Motor neuron (in vitro differentiated cells): ENCODE data around the gene IGSF8. TPM values are rescaled to one million over a fixed set of nuclear protein-coding genes. Genes with fewer than 3 reads are reported as not detected.

ENCODE experiments used
- ATAC-seq, 8 experiments: fragments of 200-7000 bp; cut with Tn5 transposase; replicated peaks in 6 of 8; 2 replicates each; pipeline ENCODE4 v1.8.0; 2021; ENCODE audit warnings: mild to moderate bottlenecking in 8 of 8, moderate library complexity in 8 of 8
- H3K27ac ChIP-seq, 2 donors: fragments of 250-450 bp; sonication (Bioruptor Pico); 2 replicates each; pipeline ENCODE4 v1.9.0; 2021; ENCODE audit warnings: antibody characterized with exemption in 2 of 2, mild to moderate bottlenecking in 2 of 2, moderate library complexity in 1 of 2
- H3K4me1 ChIP-seq, 2 donors: fragments of 250-450 bp; sonication (Bioruptor Pico); replicated peaks in 1 of 2; 2 replicates each; pipeline ENCODE4 v1.6.1; 2021; ENCODE audit warnings: antibody characterized with exemption in 2 of 2, mild to moderate bottlenecking in 2 of 2, moderate library complexity in 1 of 2
- H3K4me3 ChIP-seq, 5 donors: fragments of 250-450 bp; sonication (Bioruptor Pico); 2 replicates each; pipeline ENCODE4 v1.9.0; 2021; ENCODE audit warnings: antibody characterized with exemption in 5 of 5, mild to moderate bottlenecking in 5 of 5, moderate library complexity in 4 of 5
- WGBS, 10 experiments: fragments of 450-650 bp; shearing (Covaris generic); methylation state at CpG; one replicate each; pipeline ENCODE4 v1.0.0; 2022; 5-methylcytosine and 5-hydroxymethylcytosine counted together
- in situ Hi-C, 9 experiments: fragments of 400-800 bp; cut with MboI; loops; one replicate each; pipeline ENCODE4 v1.15.0; 2021; ENCODE audit warnings: low sequenced_read_pairs in 9 of 9, low pct_unique_long_range_greater_than_20kb in 2 of 9; ENCODE audit not compliant: unreplicated experiment in 9 of 9
- total RNA-seq, 8 experiments: library from RNA; unstranded; fragments of 300-600 nt; gene quantifications; 2 replicates each; pipeline versions ENCODE4 v1.2.3 to v1.2.4, GENCODE V29; 2022

Gene IGSF8
- total RNA-seq, 8 experiments from 2014 or later, result 18.6 to 47.4 (median 39.4) TPM

DNA sequence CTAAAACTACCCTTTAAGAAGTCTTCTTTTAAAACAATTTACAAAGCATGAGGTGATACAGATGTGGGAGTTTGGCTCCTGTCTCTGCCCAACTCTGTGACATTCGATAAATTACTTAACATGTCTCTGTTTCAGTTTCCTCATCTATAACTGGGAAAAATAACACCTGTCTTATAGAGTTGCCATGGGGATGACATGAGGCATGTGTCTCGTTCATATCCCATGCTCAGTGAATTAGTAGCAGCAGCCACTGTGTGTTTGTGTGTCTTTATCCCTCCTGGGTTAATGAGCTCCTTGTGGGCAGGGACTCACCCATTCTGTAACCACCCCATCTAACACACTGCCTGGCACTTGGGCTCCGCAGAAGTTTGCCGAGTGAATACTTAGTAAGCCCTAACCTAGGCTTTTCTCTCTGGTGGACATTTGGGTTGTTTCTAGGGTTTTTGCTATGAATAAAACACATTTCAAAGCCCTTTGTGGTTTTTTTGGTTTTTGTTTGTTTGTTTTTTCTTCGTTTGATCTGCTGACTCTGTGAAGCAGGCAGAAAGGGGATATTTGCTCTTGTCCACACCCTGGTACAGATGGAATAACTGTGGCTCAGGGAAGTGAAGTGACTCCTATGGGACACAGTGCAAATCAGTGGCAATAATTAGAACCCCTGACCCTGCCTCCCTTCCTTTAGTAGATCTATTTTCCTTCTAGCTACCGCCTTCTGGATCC lies 17.9 kb downstream of the IGSF8 start:
- peak overlapping the region in 1 of 5 donors; percentile 33 for H3K4me3 ChIP-seq
- WGBS, 10 experiments, result 0 to 76% (median 48%) methylated on average over 2 to 6 of the region's 6 CpGs
- H3K27ac ChIP-seq, result no peak overlapping the region

DNA sequence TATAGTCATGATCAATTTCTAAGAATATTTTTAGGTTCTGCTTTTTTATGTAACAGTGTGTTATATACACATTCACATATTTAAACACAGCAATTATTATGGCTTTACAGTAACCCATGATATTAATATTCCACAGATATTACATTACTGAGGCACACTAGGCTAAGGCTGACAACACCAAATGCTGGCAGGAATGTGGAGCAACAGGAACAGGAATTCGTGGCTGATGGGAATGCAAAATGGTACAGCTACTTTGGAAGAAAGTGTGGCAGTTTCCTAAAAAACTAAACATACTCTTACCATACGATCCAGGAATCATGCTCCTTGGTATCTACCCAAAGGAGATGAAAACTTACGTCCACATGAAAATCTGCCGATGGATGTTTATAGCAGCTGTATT lies 19.0 kb downstream of the IGSF8 start:
- no peak for ATAC-seq
- H3K4me1 ChIP-seq, result peaks cover 14 to 15% of the 10 kb centered on the region in 2 donors
- H3K27ac ChIP-seq, result no peak overlapping the region
- in situ Hi-C loops, result loop anchor here in 4 of 9 experiments (10.0 to 25.0 kb wide), 4 partner anchors 133 to 283 kb away; partner anchors contain the start of genes IGSF9 (in 2 of the 4), TAGLN2 (in 2 of the 4), NHLH1 (in 1 of the 4) and PEA15 (in 1 of the 4)
- 28 to 75% (median 54%) methylated on average over 3 to 4 of the region's 4 CpGs; no CpG with 5 or more reads in 2 of the 10 experiments for WGBS, 10 experiments
- no peak overlapping the region for H3K4me3 ChIP-seq

More for the DNA sequence above, 17.9 kb downstream of the IGSF8 start:
- no peak for ATAC-seq
- in situ Hi-C loops, result loop anchor here in 3 of 9 experiments (25.0 kb wide), 3 partner anchors 132 to 282 kb away; partner anchors contain the start of genes IGSF9 (in 2 of the 3), TAGLN2 (in 2 of the 3), NHLH1 (in 1 of the 3) and PEA15 (in 1 of the 3)
- H3K4me1 ChIP-seq, result peaks cover 14 to 15% of the 10 kb centered on the region in 2 donors

DNA sequence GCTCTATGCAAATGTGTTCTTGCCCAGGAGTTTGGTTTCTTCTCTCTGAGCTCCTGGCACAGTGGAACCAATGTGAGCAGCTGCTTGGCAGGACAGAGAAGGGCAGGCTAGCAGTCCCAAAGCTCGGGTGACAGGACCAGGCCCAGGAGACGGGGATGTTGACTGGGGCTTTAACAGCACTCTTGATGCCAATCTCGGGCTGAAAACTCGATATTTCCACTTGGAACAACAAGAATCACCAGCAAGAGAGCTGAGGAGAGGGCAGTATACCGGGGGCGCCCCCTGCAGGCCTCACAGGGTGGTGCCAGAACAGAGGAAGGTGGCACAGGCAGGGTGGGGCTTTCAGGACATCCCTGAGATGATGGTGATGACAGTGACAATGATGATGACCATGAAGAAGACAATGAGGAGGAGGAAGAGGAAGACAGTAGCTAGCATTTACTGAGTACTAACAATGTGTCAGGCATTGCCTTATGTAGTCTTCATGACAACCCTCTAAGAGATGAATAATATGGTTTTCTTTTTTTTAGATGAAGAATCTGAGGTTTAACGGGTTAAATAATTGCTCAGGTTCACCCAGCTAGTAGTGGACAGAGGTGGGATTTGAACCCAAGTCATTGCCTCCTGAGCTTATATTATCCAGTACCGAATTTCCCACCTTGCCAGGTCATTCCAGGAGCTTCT lies 19.8 kb downstream of the IGSF8 start:
- Histone ChIP-seq H3K4me1 (peaks cover 14 to 15% of the 10 kb centered on the region in 2 donors), H3K27ac (no peak overlapping the region), H3K4me3 (no peak overlapping the region)
- ATAC-seq, result peak in 3 of 8 experiments; percentile 77 to 93 (median 92)
- in situ Hi-C loops, result loop anchor here in 4 of 9 experiments (10.0 to 25.0 kb wide), 4 partner anchors 134 to 284 kb away; partner anchors contain the start of genes IGSF9 (in 2 of the 4), TAGLN2 (in 2 of the 4), NHLH1 (in 1 of the 4) and PEA15 (in 1 of the 4)
- 0 to 40% (median 15%) methylated on average over 1 to 7 of the region's 8 CpGs; no CpG with 5 or more reads in 1 of the 10 experiments for WGBS, 10 experiments

DNA sequence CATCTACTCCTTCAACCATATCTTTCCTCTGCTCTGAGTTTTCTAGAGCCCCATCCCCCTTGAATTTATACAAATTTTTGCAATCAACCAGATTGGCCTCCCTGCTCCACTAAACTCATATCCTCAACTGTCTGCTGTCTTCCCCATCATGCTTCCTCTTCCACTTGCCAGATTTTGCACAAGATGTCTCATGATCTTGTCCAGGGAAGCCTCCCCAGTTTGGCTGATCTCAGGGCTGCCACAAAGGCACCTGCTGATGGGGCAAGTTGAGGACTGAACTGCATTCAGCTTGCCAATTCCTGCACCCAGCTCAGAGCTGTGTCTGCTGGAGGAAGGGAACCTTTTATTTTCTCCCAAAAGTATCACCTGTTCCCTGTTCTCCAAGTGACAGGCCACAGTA lies 20.9 kb downstream of the IGSF8 start:
- no peak for ATAC-seq
- in situ Hi-C loops, result loop anchor here in 4 of 9 experiments (10.0 to 25.0 kb wide), 4 partner anchors 135 to 285 kb away; partner anchors contain the start of genes IGSF9 (in 2 of the 4), TAGLN2 (in 2 of the 4), NHLH1 (in 1 of the 4) and PEA15 (in 1 of the 4)
- H3K27ac ChIP-seq, result no peak overlapping the region
- H3K4me1 ChIP-seq, result peaks cover 14 to 15% of the 10 kb centered on the region in 2 donors
- no peak overlapping the region for H3K4me3 ChIP-seq

DNA sequence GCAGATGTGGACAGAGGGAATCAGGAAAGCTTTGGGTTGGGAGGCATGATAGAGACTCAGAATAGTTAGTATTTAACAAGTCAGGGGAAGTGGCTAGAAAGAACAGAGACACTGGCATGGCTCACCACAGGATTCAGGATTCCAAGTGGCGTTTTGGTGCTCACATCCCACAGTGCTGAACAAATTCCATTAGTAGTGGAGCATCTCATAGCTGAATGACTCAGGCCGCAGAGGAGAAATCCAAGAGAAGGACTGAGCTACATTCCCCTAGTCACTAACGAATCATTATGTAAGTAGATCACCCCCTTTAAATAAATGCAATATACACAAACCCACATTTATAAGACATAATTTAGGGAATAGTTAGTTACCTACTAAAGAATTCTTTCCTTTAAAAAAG lies 22.1 kb downstream of the IGSF8 start:
- Histone ChIP-seq H3K4me1 (peaks cover 7 to 8% of the 10 kb centered on the region in 2 donors), H3K4me3 (no peak overlapping the region), H3K27ac (no peak overlapping the region)
- in situ Hi-C loops, result loop anchor here in 4 of 9 experiments (10.0 to 25.0 kb wide), 4 partner anchors 136 to 286 kb away; partner anchors contain the start of genes IGSF9 (in 2 of the 4), TAGLN2 (in 2 of the 4), NHLH1 (in 1 of the 4) and PEA15 (in 1 of the 4)
- 50 to 100% (median 76%) methylated on average over 1 to 3 of the region's 3 CpGs; no CpG with 5 or more reads in 3 of the 10 experiments for WGBS, 10 experiments
- ATAC-seq, result no peak

DNA sequence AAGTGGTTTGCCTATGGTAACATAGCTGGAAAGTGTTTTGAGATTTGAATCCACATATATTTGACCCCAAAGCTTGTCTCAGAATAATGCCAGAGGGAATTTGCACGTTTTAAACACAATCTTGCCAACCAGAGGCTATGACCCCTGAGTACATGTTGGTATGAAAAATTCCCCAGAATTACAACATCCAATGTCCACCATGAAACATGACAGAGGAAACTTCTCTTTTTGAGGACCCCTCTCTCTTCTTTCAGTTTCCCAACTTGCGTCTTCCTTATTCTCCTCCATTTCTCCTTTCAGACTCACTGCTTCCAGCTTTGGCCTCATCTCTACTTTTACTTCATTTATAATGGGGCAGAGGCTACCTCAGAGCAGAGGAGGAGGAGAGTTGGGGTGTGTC lies 22.6 kb downstream of the IGSF8 start:
- in situ Hi-C loops, result loop anchor here in 4 of 9 experiments (10.0 to 25.0 kb wide), 4 partner anchors 136 to 286 kb away; partner anchors contain the start of genes IGSF9 (in 2 of the 4), TAGLN2 (in 2 of the 4), NHLH1 (in 1 of the 4) and PEA15 (in 1 of the 4)
- no peak for ATAC-seq
- peaks cover 4 to 5% of the 10 kb centered on the region in 2 donors for H3K4me1 ChIP-seq
- no peak overlapping the region for H3K27ac ChIP-seq
- whole genome bisulfite sequencing, 10 experiments, result 0 to 61% (median 40%) methylated on average over 1 to 2 of the region's 2 CpGs; no CpG with 5 or more reads in 1 of the 10 experiments
- no peak overlapping the region for H3K4me3 ChIP-seq

DNA sequence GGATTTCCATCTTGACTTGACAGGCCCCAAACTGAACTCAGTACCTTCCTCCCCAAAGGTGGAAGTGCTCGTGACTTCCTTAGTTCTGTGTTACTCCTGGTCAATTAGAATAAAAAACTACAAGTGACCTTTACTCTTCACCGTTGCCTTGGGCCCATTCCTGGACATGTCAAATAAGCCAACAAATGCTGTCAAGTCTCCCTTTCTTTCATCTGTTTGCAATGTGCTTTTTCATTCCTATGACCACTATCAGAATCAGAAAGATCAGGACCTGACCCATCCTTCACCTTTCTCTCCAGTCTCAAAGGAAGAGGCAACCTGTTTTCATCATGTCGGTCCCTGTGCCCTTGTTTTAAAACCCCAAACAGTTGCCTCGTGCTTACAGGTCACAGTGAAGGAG lies 23.6 kb downstream of the IGSF8 start:
- ATAC-seq, result no peak
- in situ Hi-C loops, result loop anchor here in 4 of 9 experiments (10.0 to 25.0 kb wide), 4 partner anchors 137 to 287 kb away; partner anchors contain the start of genes IGSF9 (in 2 of the 4), TAGLN2 (in 2 of the 4), NHLH1 (in 1 of the 4) and PEA15 (in 1 of the 4)

DNA sequence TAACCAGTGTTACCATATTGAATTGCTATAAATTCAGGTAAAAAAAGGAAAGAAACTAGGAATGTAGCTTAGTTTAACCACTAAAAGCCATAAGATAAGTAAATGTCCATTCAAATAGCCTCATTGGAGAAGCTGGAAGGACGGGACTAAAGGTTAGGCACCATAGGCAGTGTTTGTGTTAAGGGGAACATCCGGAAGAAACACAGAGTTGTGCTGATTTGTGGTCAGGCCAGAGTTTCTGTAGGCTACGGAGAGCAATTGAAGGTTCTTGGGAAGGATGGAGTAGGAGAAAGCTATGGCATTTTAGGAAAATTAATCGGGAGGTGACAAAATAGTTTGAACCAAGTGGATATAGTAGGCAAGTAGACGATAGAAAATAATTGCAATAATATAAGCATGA lies 27.1 kb downstream of the IGSF8 start:
- in situ Hi-C loops, result loop anchor here in 1 of 9 experiments (10.0 kb wide), 1 partner anchor 136 kb away; no protein-coding TSS in a partner anchor
- no peak for ATAC-seq
- WGBS, 10 experiments, result 47 to 93% (median 73%) methylated on average over 2 to 5 of the region's 5 CpGs
- H3K27ac ChIP-seq, result no peak overlapping the region
- no peak overlapping the region for H3K4me3 ChIP-seq
- peaks cover 6 to 7% of the 10 kb centered on the region in 2 donors for H3K4me1 ChIP-seq

More for the DNA sequence above, 23.6 kb downstream of the IGSF8 start:
- 11 to 69% (median 50%) methylated on average over 1 to 4 of the region's 4 CpGs for WGBS, 10 experiments
- H3K4me1 ChIP-seq, result peaks cover 0 to 3% of the 10 kb centered on the region in 2 donors
- no peak overlapping the region for H3K27ac ChIP-seq
- no peak overlapping the region for H3K4me3 ChIP-seq

DNA sequence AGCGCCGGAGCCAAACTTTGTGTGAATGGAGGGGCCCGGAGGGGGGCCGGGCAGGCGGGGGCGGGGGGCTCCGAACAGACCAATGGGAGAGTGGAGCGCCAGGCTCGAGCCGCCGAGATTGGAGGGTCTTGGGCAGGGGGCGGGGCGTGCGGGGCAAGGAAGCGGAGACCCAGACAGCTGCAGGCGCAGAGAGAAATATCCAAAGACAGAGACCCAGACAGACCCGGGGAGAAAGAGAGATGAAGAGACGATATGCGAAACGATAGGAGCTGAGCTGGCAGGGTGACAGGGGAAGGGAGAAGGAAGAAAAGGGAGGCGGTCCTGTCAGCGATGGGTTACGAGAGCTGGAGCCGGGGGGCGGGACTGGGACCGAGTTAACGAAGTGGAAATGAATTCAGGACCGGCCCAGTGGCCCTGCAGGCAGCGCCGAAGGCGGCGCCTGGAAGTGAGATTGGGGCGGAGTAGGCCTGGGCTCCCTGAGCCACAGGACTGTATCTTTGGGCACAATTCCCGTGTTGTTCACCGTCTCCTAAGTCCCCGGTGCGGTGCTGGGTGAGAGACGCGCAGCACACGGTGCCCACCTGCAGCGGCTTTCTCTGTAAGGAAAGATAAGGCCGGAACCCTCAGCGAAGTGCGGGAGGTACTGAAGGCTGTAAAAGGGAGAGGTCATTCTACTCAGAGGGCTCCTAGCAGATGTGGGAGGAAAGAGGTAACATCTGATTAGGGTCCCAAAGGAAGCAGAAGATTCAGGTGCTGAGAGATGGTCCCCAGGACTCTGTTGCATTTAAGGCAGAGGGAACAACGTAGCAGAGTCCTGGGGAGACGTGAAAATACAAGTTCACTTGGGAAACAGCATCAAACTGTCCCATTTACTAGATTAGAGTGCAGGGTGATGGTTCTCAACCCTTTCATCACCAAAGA lies 27.9 kb downstream of the IGSF8 start:
- WGBS, 10 experiments, result 0 to 21% (median 4%) methylated on average over 2 to 22 of the region's 46 CpGs
- in situ Hi-C loops, result loop anchor here in 1 of 9 experiments (10.0 kb wide), 1 partner anchor 136 kb away; no protein-coding TSS in a partner anchor
- Histone ChIP-seq H3K27ac (no peak overlapping the region), H3K4me3 (peak overlapping the region; percentile 44 to 50 (median 47)), H3K4me1 (peaks cover 6 to 7% of the 10 kb centered on the region in 2 donors)
- peak; percentile 94 to 98 (median 96) for ATAC-seq

DNA sequence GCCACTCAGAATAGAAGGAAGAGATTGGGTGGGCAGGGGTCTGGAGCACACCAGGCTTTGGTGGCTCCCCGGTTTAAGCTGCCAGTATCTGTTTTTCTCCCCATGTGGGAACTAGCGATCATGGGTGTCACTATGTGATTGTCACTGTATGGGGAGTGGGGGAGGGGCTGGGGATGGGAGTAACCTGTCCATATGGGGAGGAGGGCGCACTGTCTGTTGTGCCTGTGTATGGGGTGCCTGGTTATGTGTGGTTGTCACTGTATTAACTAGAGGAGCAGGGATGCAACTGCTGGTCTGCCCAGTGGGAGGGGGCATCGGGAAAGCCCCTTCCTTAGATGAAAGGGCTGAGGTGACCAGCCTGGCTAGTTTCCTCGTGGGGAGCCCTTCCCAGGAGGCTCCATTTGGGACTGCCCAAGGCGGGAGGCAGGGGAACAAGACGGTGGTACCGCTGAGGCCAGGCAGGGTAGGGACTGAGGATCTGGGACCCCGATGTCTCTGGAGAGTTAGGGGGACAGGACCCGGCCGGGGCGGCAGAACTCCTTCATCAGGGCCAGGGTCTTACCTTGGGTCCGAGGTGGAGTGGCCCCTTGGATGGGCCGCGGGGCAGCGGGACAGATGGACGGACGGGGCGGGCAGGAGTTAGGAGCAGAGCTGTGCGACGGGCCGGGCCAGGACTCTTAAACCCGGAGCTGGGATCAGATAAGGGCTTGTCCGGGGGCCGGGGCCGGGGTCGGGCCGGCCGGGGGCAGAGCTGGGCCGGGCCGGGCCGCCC lies 28.8 kb downstream of the IGSF8 start, which contains the start of gene KCNJ10:
Gene KCNJ10, minus strand, starts transcription at position 701 of the 772 bp plus-strand sequence. CDS start 27,628 bp downstream, outside the sequence.
- in situ Hi-C loops, result loop anchor here in 1 of 9 experiments (10.0 kb wide), 1 partner anchor 135 kb away; no protein-coding TSS in a partner anchor
- 0 to 30% (median 5%) methylated on average over 1 to 15 of the region's 32 CpGs; no CpG with 5 or more reads in 6 of the 10 experiments for WGBS, 10 experiments
- Histone ChIP-seq H3K4me3 (peak within 1 kb of the TSS; percentile 44 to 50 (median 47)), H3K4me1 (peaks cover 6 to 7% of the 10 kb centered on the region in 2 donors), H3K27ac (no peak within 1 kb of the TSS)
- ATAC-seq, result peak; percentile 2 to 47 (median 10)

DNA sequence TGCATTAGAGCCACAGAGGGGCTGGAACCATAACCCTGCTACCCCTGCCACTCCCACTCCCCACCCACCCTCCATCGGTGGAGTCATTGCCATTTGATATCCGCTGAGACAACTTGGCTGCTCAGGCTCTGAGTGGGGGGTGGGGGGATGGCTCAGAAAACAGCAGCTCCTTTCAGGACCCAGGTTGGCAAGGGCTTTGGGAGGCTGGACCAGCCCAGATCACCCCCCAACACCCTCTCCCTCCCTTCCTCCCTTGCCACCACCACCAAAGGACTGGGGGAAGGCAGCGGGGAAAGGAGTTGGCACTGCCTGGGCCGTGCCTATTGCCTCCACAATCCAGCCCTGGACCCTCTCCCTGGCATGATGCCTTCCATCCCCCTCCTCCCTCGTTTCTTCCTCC lies 30.2 kb downstream of the IGSF8 start:
- Histone ChIP-seq H3K4me1 (peaks cover 6 to 7% of the 10 kb centered on the region in 2 donors), H3K4me3 (no peak overlapping the region), H3K27ac (no peak overlapping the region)
- 0 to 70% (median 45%) methylated on average over 1 to 3 of the region's 5 CpGs; no CpG with 5 or more reads in 5 of the 10 experiments for WGBS, 10 experiments
- ATAC-seq, result no peak
- in situ Hi-C loops, result no loop called here
